HG02588 (cell line): ENCODE measurements around the gene SERP1.
"Not testable (repeated sequence)": the region's sequence is repeated elsewhere in the genome, so short reads cannot be mapped to it uniquely, and the experiment has no call there.

Experiments
- ATAC-seq: cut with Tn5 transposase; IDR thresholded peaks from one replicate; pipeline ENCODE4 v1.9.1; 2021; ENCODE audit warnings: mild to moderate bottlenecking, moderate library complexity; ENCODE audit not compliant: unreplicated experiment

The SERP1 gene

DNA sequence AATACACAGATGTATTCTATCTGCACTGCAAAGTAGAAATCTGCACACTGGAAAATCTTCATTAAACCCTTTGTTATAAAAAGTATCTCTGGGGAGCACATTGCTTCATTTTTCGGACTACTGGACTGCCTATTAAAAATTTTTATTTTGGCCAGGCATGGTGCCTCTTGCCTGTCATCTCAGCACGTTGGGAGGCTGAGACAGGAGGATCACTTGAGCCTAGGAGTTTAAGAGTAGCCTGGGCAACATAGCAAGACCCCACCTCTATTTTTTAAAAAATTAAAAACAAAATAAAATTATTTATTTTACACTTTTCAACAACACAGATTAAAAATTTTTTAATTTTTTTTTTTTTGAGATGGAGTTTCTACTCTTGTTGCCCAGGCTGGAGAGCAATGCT, 6.0 kb downstream of the SERP1 start:
- ATAC-seq = no peak

DNA sequence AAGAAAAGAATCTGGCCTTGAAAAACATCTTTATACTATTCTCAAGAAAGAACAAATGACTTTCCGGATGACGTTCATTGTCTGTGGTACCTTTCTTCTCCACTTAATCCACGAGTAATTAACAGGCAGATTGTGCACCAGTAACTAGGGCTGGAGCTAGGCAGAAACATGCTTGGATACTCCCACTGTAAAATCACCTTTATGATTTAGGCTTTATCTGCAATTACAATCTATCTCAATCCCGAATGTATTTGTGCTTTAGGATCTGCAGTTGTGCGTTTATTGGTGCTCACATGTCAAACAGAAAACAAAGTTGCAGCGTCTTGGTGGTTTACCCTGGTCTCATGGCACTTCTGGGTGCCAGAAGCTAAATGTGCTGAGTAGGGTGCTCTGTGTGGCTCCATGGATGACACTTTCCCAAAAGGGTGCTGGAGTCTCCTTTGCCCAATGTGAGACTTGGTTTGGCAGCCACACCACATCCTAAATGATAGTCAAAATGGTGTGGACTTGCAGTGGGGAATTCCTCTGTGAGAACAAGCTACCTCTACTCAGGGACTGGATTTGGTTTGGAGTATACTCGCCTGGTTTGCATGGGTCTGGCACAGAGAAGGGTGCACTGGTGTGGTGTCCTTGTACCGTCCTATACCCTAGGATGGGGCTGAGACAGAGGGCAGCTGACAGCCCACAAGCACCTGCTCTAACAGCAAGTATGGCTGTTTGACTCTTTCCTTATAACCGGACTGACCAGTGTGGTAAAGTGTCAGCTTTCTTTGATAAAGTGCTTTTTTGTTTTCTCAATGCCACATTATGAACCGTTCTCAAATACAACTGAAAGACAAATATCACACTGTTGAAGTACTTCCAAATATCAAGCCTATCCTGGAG, 7.7 kb downstream of the SERP1 start:
- no peak for ATAC-seq

DNA sequence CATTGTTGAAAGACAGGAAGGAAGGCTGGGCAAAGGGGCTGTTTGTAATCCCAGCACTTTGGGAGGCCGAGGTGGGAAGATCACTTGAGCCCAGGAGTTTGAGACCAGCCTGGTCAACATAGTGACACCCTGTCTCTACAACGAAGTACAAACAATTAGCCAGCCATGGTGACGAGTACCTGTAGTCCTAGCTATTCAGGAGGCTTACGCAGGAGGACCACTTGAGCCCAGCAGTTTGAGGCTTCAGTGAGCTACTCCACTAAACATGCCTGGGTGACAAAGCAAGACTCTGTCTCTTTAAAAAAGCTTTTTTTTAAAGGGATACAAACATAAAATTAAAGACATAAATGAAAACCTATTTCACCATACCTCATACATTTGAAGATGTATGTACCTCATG, 11.1 kb downstream of the SERP1 start:
- no peak for ATAC-seq

DNA sequence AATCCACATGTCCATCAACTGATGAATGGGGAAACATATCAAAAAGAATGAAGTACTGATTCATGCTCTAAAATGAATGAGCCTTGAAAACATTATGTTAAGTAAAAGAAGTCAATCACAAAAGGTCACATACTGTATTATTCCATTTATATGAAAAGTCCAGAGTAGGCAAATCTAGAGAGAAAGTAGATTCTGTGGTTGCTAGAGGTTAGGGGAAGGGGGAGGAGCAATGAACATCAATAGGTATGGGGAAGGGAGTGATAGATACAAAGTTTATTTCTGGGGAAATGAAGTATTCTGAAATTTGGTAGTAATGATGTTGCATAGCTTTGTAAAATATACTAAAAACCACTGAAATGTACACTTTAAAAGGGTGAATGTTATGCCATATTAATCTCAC, 14.5 kb downstream of the SERP1 start:
- no peak for ATAC-seq

DNA sequence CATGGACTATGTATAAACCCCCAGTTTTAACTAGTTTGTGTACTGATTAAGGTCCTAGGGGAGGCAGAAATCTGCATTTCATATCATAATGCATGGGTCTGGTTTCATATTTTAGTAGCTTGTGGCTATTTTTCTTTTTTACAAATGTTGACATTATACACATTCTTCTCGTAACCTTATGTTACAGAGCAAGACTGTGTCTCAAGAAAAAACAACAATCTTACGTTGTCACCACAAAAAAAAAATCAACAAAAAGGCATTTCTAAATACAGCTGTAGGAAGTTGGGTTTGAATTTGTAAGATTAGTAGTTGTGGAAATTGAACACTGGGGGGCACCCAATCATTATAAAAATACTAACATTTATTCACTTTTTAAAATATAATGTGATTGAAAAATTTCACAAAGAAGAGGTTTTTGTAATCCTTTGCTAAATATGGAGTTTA, 17.9 kb downstream of the SERP1 start:
- ATAC-seq = no peak

DNA sequence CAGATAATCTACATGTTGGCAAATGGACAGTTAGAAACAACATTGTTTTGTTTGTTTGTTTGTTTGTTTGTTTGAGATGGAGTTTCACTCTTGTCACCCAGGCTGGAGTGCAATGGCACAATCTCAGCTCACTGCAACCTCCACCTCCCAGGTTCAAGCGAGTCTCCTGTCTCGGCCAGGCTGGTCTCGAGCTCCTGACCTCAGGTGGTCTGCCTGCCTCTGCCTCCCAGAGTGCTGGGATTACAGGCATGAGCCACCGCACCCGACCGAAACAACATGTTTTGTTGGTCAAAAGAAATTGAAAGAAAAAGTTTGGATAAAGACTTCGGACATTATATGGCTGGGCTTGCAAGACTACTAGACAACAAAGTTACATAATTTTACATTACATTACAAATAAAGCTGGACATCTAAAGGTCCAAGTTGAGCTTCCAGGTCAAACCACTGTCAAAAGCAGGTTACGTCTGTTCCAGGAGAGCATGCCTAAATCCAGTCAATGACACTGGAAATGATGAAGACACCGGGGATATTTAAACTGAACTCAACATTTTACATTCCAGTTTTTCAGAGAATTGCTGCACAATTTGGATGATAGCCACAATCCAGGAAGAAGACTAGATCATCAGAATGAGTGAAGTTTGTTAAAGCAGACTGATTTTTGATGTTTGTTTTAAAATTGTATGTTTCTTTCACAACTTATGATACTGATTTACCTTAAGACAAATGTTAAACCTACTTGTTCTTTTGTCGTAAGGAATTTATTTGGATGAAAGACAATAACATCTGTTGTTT, 18.6 kb downstream of the SERP1 start:
- ATAC-seq = no peak

DNA sequence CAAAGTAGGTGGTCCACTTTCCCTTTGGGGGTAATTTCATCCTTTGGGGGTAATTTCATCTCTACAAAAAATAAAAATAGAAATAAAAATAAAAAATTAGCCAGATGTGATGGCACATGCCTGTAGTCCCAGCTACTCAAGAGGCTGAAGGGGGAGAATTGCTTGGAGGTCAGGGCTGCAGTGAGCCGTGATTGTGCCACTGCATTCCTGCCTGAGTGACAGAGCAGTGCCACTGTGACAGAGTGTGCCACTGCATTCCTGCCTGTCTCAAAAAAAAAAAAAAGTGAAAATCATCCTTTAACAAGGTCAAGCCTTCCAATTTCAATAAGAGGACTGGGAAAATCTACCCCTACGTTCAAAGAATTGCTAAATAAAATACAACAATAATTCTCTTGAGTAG, 22.8 kb downstream of the SERP1 start:
- no peak for ATAC-seq

DNA sequence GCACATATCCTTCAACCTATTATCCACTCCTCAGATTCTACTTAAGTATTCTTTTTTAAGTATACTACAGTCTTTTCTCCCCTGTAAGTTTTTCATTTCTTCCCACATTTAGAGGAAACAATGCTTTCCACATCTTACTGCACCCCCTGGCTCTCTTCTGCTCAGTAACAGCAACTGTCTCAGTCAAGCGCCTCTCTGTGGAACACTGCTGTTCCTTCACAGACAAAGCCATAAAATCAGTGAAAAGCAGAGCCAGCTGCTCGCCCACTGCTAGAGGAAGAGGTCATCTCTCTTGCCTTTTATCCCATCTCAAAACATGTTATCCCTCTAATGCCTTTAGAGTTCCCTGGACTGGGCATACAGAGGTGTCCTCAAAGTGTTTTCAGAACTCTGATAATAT, 24.8 kb downstream of the SERP1 start:
- no peak for ATAC-seq

DNA sequence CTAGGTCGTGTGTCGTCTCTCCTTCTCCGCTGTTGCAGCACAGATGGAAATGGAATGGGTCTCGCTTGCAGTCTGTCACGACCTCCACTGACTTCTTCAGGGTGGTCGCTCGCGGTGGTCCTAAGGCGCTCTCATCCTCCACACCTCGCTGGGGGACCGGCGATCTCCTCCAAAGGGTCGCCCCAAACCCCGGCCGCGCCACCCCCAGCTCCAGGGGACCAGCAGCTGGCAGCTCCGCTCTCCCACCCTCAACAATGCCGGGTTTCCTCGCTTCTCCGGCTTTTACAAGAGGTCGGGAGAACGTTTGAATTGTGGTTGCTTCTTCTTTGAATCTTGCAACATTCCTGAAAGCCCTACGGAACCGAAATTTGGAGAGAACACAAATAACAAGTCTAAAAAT, 25.9 kb downstream of the SERP1 start:
- no peak for ATAC-seq

DNA sequence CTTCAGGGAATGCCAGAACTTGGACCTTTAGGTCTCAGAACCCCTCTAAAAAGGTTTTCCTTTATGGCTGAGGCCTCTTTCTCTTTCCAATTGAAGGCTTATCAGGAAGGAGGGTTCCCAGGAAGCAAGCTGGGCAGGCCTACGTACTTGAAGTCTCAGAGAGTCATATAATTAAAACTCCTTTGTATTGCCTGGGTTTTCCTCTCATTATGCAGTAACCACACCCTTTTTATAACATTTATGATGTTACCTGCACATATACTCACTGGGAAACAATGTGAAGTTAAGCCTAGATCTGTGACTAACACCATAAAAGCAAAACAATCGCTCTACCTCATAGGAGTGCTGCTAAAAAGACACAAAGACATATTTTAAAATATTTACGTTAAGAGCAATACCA, 27.3 kb downstream of the SERP1 start:
- no peak for ATAC-seq

DNA sequence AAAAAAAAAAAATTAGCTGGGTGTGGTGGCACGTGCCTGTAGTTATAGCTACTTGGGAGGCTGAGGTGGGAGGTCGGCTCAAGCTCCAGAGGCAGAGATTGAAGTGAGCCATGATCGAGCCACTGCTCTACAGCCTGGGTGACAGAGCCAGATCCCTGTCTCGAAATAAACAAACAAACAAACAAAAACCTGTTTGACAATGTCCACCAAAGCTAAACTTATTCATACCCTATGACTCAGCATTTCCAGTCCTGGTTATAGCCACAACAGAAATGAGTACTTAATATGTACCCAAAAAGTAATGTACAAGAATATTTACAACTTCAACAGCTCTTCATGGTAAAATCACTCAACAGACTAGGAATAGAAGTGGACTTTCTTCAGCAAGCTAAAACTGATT, 31.1 kb downstream of the SERP1 start:
- ATAC-seq = no peak

DNA sequence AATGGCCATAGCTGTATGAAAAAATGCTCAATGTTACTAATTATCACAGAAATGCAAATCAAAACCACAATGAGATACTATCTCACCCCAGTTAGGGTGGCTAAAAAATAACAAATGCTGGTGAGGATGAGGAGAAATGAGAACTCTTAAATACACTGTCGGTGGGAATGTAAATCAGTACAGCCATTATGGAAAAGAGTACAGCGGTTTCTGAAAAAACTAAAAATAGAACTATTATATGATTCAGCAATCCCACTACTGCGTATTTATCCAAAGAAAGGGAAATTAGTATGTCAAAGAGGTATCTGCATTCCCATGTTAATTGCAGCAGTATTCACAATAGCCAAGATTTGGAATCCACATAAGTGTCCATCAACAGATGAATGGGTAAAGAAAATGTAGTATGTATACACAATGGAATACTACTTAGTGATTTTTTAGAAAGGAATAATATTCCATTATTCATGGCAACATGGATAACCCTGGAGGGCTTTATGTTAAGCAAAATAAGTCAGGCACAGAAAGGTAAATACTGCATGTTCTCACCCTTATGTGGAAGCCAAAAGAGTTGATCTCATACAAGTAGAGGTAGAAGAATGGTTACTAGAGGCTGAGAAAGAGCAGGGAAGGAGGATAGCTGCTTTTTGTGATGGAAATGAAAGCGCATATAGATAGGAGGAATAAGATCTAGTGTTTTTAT, 35.0 kb downstream of the SERP1 start:
- ATAC-seq = no peak

DNA sequence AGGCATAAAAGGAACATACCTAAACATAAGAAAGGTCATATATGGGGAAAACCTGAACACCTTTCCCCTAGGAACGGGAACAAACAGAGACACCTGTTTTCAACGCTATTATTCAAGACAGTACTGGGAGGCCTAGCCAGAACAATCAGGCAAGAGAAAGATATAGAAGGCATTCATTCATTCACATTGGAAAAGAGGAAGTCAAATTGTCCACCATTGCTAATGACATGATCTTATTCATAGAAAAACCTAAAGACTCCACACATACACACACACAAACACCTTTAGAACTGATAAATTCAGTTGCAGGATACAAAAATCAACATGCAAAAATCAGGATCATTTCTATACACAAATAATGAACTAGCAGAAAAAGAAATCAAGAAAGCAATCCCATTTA, 36.5 kb downstream of the SERP1 start:
- ATAC-seq = no peak

DNA sequence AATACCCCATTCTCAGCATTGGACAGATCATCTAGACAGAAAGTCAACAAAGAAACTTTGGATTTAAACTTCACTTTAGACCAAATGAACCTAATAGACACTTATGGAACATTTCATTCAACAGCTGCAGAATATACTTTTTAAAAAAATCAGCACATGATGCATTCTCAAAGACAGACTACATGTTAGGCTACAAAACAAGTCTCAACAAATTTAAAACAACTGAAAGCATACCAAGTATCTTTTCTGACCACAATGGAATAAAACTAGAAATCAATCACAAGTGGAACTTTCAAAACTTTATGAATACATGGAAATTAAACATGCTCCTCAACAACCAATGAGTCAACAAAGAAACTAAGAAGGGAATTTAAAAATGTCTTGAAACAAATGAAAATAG, 37.9 kb downstream of the SERP1 start:
- ATAC-seq = no peak

DNA sequence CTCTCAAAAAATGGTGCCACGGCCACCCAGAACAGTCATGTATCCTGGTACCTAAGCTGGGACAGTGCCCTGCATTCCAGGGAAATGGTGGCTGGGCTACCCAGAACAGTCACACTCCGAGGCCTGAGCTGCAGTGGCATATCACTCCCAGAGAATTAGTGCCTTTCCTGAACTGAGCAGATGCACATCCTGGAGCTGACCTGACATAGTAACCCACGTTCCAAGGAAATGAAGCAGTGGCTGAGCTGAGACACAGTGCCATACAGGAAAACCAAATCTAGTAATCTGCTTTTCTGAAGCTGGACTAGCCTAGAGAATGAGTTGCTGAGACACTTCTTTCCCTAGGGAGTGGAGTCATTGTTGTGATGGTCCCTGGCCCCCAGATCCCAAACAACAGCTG, 41.8 kb downstream of the SERP1 start:
- no peak for ATAC-seq

DNA sequence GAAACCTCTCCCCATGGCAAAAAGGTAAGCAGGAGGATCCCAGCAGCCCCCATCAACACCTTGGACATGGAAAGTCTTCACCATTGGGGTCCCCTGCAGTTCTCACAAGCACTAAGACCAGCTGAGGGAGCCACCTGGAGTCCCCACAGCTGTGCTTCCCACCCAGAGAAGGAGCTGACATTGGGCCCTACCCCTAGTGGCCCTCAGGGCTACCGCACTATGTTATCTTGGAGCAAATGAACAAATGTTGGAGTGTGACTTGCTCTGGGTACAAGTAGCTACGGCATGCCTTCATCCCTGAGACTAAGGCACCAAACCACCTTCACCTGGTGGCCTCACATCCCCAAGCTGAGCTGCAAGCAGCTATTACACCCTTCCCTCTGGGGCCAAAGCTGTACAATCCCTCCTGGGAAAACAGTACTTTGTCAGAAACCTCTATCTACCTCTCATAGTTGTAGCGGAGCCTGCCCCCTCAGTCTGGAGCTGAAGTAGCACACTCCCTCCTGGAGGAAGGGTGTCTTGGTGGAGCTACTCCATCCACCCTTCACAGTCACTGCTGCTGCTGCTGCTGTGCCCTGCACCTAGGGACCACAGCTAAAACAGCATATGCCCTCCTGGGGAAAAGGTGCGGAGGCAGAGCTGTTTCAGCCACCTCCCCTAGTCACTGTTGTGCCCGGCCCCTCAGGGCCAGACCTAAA, 42.7 kb downstream of the SERP1 start:
- ATAC-seq = no peak

DNA sequence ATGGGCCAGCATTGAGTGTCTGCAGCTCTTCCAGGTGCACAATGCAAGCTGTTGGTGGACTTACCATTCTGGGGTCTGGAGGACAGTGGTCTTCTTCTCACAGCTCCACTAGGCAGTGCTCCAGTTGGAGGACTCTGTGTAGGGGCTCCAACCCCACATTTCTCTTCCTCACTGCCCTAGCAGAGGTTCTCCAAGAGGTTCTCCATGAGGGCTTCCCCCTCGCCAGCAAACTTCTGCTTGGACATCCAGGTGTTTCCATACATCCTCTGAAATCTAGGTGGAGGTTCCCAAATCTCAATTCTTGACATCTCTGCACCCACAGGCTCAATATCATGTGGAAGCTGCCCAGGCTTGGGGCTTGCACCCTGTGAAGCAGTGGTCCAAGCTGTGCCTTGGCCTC, 45.3 kb downstream of the SERP1 start:
- ATAC-seq = not testable (repeated sequence)

DNA sequence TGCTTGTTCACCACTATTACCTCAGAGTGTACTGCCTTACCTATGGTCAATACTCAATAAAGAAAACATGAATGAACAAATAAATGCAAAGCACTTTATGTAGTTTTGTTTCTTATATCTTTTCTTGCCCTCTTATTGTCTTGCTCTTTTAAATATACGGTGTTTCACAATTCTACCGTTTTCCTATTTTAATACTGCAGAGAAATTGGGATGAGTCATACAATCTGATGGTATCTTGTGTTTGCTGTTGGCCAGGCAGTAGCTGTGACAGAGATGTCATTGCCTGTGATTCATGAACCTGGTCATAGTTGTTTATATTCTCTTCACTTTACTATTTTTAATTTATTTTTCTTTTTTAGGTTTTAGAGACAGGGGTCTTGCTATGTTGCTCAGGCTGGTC, 48.3 kb downstream of the SERP1 start:
- ATAC-seq = no peak

DNA sequence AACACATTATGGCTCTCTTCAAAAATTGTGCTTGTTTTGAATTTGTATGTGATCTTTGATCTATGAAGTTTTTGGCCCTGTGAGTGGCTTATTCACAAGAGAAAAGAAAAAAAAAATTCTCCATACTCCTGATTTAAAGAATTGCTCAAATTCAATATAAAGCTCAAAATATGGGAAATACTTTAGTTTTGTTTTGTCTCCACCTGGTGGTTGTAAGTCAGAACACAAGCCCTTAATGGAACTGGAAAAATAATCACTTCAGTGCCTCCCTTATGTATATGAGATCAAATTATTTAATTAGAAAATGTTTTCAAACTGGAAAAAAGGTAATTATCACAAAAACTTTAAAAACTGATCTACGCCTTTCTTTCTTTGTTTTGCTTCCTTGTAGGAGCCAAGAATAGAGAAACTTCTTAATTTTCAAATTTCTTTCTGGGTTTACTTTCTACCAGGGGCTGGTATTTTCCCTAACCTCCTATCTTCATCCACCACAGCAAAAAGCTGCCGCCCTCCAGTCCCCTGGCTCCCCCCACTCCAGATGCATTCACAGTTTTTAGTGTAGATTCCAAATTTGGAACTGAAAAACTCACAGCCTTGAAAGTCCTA, 50.6 kb downstream of the SERP1 start:
- ATAC-seq = no peak

DNA sequence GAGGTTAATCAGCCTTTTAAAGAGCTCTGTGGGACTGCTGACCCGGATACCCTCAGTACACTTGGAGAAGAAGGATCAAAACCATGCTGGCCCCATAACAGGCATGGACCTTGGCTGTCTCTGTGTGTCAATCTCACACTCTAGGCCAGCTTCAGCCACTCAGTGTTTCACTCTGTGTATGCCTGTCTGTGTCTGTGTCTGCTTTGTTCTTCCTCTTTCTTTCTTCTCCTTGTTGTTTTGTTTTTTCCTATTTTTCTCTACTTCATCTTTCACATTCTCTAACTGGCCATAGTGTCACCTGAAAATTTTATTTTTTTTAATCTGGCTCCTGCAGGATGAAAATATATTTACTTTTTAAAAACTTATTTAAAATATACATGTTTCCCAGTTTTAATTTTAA, 51.1 kb downstream of the SERP1 start:
- no peak for ATAC-seq
